Stimulated activated CD4-positive, alpha-beta T cell treated with anti-CD3 and anti-CD28 coated beads, Interleukin-12 subunit alpha, Interleukin-12 subunit beta, amount 100 ng/mL, for 48 hours (primary cell): ENCODE data around the gene CHID1.

ENCODE experiments used
- DNase-seq, 3 donors: peaks; one replicate each; pipeline ENCODE4 v3.0.0-alpha.2; 2020; ENCODE audit warnings: low read depth in 2 of 3, low spot score in 1 of 3

The CHID1 gene

DNA sequence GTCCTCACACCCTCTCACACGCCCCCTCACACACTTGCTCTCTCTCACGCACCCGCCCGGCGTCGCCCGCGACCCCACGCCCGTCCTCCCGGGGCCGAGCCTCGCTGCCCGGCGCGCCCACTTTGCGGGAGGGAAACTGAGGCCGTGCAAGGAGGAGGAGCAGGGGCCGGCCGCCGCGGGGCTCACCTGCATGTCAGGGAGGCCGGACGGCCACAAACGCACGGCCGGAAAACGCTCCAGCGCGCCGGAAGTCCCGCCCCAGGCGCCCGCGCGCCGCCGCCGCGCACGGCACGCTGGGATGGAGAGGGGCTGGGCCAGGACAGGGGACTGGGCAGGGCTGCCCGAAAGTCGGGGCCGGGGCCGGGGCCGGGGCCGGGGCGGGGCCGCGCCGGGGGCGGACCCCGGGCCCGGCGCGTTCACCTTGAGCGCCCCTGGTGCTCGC is at the start of gene CHID1:
CHID1 (minus strand) TSS at position 222 of the 442 bp plus-strand sequence. CDS start 5,994 bp downstream, outside the sequence.
- DNase-seq, result peak; percentile 75 to 82 (median 77)

DNA sequence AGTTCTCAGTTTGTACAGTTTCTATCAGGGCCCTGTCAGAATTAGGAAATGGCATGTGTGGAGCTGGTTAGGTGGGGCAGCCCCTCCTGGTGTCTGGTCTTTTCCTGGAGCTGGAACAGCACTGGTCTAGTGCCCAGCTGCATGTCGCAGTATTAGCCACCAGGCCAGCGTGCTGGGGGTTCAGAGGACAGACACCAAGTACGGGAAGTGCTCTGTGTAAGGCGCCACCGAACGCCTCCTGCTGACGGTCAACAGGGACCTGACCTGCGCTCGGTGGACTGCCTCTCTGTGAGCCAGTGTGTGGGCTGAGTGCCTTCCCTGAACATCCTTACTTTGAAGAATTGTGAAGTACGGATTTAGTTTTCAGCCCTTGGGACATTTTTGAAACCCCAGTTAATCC is 49.0 kb upstream of the CHID1 start:
- no peak for DNase-seq

DNA sequence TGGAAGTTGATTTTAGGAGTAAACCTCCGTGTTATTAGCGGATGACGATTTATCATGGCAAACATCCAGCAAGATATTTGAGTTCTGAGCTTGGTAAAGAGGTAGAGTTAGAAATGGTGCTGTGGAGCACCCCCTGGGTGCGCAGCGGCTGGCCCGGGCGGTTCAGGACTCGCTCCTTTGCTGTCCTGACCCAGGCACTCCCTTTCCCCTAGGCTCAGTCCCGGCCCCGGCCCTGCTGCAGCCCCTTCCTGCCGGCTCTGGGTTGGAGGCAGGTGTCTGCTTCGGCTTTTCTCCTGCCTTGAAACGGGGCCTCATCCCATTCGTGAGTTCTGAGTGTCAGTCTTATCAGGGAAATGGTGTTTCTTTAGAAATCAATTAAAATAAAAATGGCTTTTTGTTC is 48.4 kb upstream of the CHID1 start:
- DNase-seq, result no peak

- no peak for DNase-seq
These were observed 47.5 kb upstream of the CHID1 start for GRCh38 chr11:958101-958500.

- DNase-seq, result no peak
These were observed 46.8 kb upstream of the CHID1 start for GRCh38 chr11:957212-957920.

GRCh38 chr11:955154-956063 is 44.8 kb upstream of the CHID1 start:
- DNase-seq, result no peak

- no peak for DNase-seq
These were observed 44.0 kb upstream of the CHID1 start for GRCh38 chr11:954392-955153.

GRCh38 chr11:953512-953911 is 42.9 kb upstream of the CHID1 start:
- DNase-seq, result no peak

DNA sequence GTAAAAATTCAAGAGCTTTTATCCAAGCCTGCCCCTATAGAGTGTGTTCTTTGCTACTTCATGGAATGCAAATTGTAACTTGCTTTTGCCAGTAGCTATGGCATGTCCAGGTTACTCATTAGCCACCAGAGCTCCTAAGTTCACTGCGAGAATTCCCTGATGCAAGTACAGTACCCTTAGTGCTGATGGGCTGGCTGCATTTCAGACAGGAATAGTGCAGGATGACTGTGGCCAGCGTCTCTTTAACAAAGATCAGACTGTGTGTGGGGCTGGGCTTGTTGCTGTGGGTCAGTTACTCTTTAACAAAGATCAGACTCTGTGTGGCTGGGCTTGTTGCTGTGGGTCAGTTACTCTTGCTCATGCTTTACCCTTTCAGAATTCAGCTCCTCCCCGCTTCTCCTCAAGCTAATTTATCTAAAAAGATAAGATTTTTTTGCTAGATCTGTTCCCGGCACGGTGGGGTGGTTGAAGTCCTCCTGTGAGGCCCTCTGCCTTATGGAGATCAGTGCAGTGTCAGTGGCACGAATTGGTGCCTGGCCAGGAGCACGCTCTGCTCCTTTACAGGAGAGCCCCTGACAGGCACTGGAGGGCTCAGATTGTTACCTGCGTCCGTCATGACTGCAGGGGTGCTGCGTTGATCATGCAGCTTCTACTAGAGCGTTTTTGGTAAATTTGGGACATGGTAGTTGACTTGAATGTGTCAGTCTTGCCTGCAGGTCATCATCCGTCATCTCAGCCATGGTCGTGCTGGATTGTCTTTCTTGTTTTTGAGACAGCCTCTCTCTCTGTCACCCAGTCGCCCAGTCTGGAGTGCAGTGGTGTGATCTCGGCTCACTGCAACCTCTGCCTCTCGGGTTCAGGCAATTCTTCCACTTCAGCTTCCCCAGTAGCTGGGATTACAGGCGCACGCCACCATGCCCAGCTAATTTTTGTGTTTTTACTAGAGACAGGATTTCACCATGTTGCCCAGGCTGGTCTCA is 42.1 kb upstream of the CHID1 start:
- no peak for DNase-seq

GRCh38 chr11:951507-951906 is 40.9 kb upstream of the CHID1 start:
- no peak for DNase-seq

- no peak for DNase-seq
These were observed 37.1 kb upstream of the CHID1 start for GRCh38 chr11:947744-948143.

DNA sequence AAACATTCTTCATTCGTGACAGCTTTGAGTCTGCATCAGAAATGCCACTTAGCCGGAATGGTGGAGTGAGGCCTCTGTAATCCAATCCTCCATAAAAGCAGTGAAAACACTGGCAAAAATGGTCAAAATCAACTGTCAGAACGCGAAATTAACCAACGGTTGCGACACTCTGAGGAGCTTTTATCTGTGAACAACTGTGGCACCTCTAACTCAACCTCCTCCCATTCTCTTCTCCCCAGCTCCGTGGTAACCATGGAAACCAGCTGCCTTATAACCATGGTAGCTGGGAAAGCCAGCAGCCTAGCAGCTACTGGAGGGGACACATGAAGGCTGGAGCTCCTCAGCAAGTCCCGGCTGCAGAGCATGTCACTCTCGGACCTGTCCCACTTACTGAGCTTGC is 35.4 kb upstream of the CHID1 start:
- no peak for DNase-seq

DNA sequence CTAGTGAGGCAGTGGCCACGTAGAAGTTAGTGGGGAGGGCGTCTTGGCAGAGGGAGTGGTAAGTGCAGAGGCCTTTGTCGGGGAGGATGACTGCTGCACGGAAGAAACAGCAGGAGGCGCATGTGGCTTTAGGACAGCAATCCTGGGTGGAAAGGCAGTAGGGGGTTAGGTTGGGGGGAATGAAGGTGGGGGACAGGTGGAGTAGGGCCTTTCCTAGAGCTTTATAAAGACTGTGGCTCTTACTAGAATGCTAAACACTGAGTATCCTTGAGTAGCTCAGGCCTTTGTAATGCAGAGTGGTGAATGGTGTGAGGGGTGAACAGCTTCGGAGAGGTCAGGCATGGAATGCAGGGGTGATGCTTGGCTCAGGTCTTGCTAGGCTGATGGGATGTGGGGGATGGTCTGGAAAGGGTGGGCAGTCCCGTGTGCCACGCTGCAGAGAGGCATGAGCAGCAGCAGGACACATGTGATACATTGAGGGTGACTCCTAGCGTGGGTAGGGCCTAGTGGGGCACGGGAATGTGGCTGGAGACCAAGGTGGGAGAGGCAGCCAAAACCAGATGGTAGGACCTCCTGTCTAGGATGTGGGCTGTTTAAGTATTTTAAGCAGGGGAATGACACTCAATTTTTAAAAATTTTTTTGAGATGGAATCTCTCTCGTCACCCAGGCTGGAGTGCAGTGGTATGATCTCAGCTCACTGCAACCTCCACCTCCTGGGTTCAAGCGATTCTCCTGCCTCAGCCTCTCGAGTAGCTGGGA is 34.3 kb upstream of the CHID1 start:
- DNase-seq, result no peak

- DNase-seq, result no peak
These were observed 32.2 kb upstream of the CHID1 start for GRCh38 chr11:942823-943222.

DNA sequence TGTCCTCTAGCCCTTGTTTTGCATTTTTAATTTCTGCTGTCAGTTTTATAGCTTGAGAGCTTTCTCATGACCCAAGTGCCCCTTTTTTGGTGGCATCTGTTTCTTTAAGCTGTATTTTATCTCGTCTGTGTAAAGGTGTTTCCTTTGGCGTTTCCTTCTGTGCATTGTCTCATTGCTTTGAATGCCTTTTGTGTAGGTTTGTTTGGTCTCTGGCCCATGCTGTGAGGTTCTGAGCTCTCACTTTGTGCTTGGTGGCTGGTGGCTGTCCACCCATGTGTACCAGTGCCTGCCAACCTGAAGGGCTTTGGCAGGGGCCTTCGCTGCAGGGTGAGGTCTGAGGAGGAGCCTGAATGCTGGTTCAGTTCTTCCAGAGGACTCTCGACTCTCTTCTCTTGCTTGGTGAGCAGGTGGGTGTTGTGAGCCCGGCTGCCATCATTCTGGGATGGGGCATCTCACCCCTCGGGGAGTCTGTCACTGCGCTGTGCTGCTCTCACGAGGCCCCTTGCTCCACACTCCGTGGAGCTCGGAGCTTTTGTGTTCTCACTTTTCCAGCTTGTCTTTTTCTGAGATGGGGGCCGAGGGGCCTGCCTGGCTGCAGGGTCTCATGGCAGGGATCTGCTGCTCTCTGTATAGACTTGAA is 30.0 kb upstream of the CHID1 start:
- DNase-seq, result no peak

DNA sequence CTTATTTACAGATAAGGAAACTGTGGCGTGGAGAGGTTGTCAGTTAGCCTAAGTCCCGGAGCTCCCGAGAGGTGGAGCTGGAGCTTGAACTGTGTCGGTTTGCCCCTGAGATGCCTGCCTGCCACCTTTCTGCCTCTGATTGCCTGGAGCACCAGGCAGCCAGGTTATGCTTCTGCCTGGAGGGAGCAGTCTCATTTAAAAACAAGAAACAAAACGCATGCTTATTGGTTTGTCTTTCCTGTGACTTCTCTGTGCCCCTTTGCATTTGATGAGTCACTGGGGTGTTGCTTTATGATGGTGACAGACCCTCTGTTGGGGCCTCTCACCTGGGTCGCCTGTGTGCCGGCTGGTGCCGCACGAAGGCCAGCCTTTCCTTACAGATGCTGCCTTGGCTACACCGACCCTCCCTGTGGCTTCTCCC is 27.2 kb upstream of the CHID1 start:
- no peak for DNase-seq

DNA sequence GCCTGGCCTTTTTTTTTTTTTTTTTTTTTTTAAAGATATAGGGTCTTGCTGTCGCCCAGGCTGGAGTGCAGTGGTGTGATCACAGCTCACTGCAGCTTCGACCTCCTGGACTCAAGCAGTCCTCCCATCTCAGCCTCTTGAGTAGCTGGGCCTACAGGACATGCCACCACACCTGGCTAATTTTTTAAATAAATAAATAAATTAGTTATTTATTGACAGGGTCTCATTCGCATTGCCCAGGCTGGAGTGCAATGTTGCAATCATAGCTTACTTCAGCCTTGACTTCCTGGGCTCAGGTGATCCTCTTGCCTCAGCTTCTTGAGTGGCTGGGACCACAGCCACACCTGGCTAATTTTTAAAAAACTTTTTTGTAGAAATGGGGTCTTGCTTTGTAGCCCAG is 25.6 kb upstream of the CHID1 start:
- no peak for DNase-seq

GRCh38 chr11:934527-934926 is 23.9 kb upstream of the CHID1 start:
- DNase-seq, result no peak

- DNase-seq, result no peak
These were observed 23.3 kb upstream of the CHID1 start for GRCh38 chr11:933936-934335.
